Ascending aorta (tissue), 2 donors: ENCODE data around the gene MSI2. TPM values are rescaled to one million over a fixed set of nuclear protein-coding genes. Genes with fewer than 3 reads are reported as not detected.

Experiments used
- DNase-seq, 2 donors: peaks; one replicate each; pipeline ENCODE4 v3.0.0-alpha.2; 2019; ENCODE audit warnings: low spot score in 2 of 2
- H3K27ac ChIP-seq, 2 donors: fragments of 200-600 bp; sonication (generic); one replicate each; pipeline ENCODE4 v1.5.1; 2016 to 2017; ENCODE audit warnings: mild to moderate bottlenecking in 1 of 2
- H3K27me3 ChIP-seq: fragments of 200-600 bp; sonication (generic); one replicate; pipeline ENCODE4 v1.5.1; 2017
- H3K36me3 ChIP-seq, 2 donors: fragments of 200-600 bp; sonication (generic); one replicate each; pipeline ENCODE4 v1.5.1; 2016
- H3K4me1 ChIP-seq, 2 donors: fragments of 200-600 bp; sonication (generic); one replicate each; pipeline ENCODE4 v1.5.1; 2016 to 2017; ENCODE audit warnings: mild to moderate bottlenecking in 1 of 2
- H3K4me3 ChIP-seq, 2 donors: fragments of 200-600 bp; sonication (generic); one replicate each; pipeline ENCODE4 v1.5.1; 2016 to 2017; ENCODE audit warnings: mild to moderate bottlenecking in 1 of 2
- H3K9me3 ChIP-seq, 2 donors: fragments of 200-600 bp; sonication (generic); one replicate each; pipeline ENCODE4 v1.5.1; 2016
- intact Hi-C: fragments of 100-400 bp; cut with DNase I; formaldehyde crosslinking; loops from one replicate; pipeline ENCODE4 v1.15.1; 2023
- total RNA-seq: library from RNA; depleted of rRNA; stranded (reverse); fragments of >200 nt; gene quantifications from one replicate; pipeline ENCODE4 v1.1.0, GENCODE V29; 2016
- TF ChIP-seq, protein P1 (sequence below), 3 experiments: fragments of 200-600 bp in 2 of 3; fragments of 450-650 bp in 1 of 3; sonication (generic) in 2 of 3; IDR thresholded peaks; one replicate each; pipeline ENCODE4 v1.5.1; 2016 to 2019; ENCODE audit warnings: antibody characterized with exemption in 3 of 3, mild to moderate bottlenecking in 1 of 3, moderate library complexity in 1 of 3

Gene MSI2
- total RNA-seq, 1 donor from 2014 or later, result 11.7 TPM

DNA sequence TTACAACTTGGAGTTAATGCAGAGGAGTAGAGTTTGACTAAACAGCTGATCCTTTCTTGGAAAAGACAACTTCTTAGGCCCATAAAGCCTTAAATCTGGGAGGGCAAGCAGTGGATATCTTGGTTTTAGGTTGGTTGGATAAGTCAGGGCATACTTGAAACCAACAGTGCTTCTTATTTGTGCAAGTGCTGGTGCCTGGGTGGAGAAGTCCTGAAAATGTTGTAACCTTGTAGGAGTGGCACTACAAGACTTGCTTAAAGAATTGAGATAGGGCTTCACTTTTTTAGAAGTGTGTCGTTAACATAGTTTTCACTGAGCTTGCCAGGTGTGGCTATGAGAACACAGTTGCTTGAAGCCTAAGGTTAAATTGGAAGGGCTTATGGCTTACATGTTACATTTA is 6.2 kb downstream of the MSI2 start:
- Histone ChIP-seq H3K27ac (no peak overlapping the region), H3K27me3 (no peaks in the 10 kb centered on the region), H3K36me3 (peaks cover 7 to 29% of the 10 kb centered on the region in 2 donors), H3K4me3 (no peak overlapping the region), H3K4me1 (peaks cover 5% of the 10 kb centered on the region in 2 donors), H3K9me3 (no peaks in the 10 kb centered on the region)
- no peak for DNase-seq
- TF ChIP-seq, protein P1, sequence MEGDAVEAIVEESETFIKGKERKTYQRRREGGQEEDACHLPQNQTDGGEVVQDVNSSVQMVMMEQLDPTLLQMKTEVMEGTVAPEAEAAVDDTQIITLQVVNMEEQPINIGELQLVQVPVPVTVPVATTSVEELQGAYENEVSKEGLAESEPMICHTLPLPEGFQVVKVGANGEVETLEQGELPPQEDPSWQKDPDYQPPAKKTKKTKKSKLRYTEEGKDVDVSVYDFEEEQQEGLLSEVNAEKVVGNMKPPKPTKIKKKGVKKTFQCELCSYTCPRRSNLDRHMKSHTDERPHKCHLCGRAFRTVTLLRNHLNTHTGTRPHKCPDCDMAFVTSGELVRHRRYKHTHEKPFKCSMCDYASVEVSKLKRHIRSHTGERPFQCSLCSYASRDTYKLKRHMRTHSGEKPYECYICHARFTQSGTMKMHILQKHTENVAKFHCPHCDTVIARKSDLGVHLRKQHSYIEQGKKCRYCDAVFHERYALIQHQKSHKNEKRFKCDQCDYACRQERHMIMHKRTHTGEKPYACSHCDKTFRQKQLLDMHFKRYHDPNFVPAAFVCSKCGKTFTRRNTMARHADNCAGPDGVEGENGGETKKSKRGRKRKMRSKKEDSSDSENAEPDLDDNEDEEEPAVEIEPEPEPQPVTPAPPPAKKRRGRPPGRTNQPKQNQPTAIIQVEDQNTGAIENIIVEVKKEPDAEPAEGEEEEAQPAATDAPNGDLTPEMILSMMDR (IDR thresholded peaks at IDR 0.05), result no peak
- intact Hi-C loops, result no loop called here

DNA sequence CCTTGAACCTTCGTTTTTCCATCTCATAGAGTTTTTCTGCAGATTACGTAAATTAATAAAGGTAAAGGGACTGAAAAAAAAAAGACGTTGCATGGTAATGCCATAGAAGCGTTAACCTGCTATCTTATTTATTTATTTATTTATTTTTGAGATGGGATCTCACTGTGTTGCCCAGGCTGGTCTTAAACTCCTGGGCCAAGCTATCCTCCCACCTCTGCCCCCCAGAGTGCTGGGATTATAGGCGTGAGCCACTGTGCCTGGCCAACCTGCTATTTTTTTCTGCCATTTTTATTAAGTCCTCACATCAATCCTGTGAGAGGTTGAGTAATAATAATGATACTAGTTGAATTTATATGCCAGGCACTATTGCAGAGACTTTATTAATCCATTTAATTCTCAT is 7.9 kb downstream of the MSI2 start:
- peaks cover 7 to 34% of the 10 kb centered on the region in 2 donors for H3K36me3 ChIP-seq
- H3K27ac ChIP-seq, result no peak overlapping the region
- H3K4me1 ChIP-seq, result no peaks in the 10 kb centered on the region
- no peaks in the 10 kb centered on the region for H3K9me3 ChIP-seq
- H3K27me3 ChIP-seq, result no peaks in the 10 kb centered on the region
- DNase-seq, result no peak
- H3K4me3 ChIP-seq, result no peak overlapping the region
- TF ChIP-seq, protein P1 (IDR thresholded peaks at IDR 0.05), result no peak
- intact Hi-C loops, result no loop called here

DNA sequence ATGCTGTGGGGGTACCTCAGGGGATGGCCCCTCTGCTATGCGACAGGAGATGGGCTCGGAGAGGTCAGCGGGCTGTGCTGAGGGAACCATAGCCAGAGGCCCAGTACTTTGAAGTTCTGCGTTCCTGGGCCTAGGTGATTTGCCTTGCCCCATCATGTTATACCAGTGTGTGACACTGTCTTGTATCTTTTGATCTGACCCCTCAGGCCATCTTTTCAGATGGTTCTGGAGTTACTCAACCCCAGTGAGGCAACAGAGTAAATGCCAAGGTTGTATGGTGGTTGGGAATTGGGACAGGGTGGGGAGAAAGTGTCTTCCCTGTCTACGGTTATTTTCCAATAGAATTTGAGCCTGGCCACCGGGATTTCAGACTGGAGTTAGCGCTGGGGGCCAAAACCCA is 8.5 kb downstream of the MSI2 start:
- no peak for DNase-seq
- no peaks in the 10 kb centered on the region for H3K27me3 ChIP-seq
- intact Hi-C loops, result no loop called here
- H3K27ac ChIP-seq, result no peak overlapping the region
- H3K36me3 ChIP-seq, result peaks cover 7 to 34% of the 10 kb centered on the region in 2 donors
- no peaks in the 10 kb centered on the region for H3K9me3 ChIP-seq
- no peaks in the 10 kb centered on the region for H3K4me1 ChIP-seq
- H3K4me3 ChIP-seq, result no peak overlapping the region
- TF ChIP-seq, protein P1 (IDR thresholded peaks at IDR 0.05), result no peak

DNA sequence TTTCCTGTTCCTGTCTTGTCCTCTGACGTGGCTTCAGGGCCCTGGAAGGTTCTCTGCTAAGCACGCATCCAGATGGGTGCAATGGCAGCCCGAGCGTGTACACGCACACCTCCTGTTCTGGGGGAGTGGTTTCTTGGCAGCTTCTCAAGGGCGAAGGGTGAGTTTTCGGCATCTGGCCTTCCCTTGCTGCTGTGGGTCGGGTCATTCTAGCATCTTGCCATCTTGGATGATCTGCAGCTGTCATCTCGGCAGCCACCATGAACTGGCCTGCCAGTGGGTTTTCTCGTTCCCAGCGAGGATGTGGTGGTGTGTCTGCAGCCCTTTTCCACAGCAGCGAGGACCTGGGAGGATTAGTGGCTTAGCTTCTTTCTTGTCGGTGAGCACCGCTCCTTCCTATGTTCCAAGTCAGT is 10.6 kb downstream of the MSI2 start:
- Histone ChIP-seq H3K9me3 (no peaks in the 10 kb centered on the region), H3K36me3 (peaks cover 7 to 37% of the 10 kb centered on the region in 2 donors), H3K4me3 (no peak overlapping the region), H3K27ac (no peak overlapping the region), H3K4me1 (no peaks in the 10 kb centered on the region), H3K27me3 (no peaks in the 10 kb centered on the region)
- TF ChIP-seq, protein P1 (IDR thresholded peaks at IDR 0.05), result no peak
- intact Hi-C loops, result no loop called here
- DNase-seq, result no peak

DNA sequence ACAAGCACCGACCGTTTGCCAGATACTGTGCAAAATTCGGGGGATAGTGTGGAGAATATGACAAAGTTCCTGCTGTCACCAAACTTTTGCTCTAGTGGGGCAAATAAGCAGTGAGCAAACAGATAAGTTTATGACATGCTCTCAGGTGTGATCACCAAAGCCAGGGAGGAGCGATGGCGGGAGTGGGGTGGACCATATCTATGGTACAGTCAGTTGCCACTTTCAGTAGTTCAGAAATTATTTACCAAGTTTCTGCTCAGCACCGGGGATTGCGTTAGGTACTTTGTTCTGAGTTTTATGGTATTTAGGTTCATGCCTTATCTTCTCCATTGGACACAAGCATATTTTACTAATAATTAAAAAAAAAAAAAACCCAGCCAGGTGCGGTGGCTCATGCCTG is 11.9 kb downstream of the MSI2 start:
- H3K36me3 ChIP-seq, result peaks cover 7 to 31% of the 10 kb centered on the region in 2 donors
- H3K27me3 ChIP-seq, result no peaks in the 10 kb centered on the region
- DNase-seq, result no peak
- H3K27ac ChIP-seq, result no peak overlapping the region
- H3K4me1 ChIP-seq, result no peaks in the 10 kb centered on the region
- no peak overlapping the region for H3K4me3 ChIP-seq
- intact Hi-C loops, result no loop called here
- TF ChIP-seq, protein P1 (IDR thresholded peaks at IDR 0.05), result no peak
- no peaks in the 10 kb centered on the region for H3K9me3 ChIP-seq

DNA sequence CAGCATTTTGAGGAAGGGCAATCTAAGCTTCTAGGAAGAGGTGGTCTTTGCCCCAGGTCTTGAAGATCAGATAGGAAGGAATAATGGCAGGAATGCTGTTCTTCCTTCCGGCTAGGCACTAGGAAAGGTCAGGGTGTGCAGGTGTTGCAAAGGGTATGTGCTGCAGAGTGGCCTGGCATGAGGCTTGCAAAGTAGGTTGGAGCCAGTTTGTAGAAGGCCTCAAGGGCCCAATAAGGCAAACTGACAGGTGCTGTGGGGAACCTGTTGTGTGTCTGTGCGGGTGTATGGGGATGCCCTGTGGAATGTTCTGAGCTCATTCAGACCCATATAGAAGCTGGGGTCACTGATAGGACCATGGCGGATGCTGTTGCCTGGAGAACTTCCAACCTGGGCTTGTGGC is 12.7 kb downstream of the MSI2 start:
- Histone ChIP-seq H3K4me1 (no peaks in the 10 kb centered on the region), H3K4me3 (no peak overlapping the region), H3K36me3 (peaks cover 5 to 26% of the 10 kb centered on the region in 2 donors), H3K27me3 (no peaks in the 10 kb centered on the region), H3K27ac (no peak overlapping the region), H3K9me3 (no peaks in the 10 kb centered on the region)
- TF ChIP-seq, protein P1 (IDR thresholded peaks at IDR 0.05), result no peak
- DNase-seq, result no peak
- intact Hi-C loops, result no loop called here
